GM21529 (cell line): ENCODE data around the gene CBLB.

ENCODE experiments used
- ATAC-seq: cut with Tn5 transposase; IDR thresholded peaks from one replicate; pipeline ENCODE4 v1.9.1; 2021; ENCODE audit not compliant: unreplicated experiment

CBLB gene

GRCh38 chr3:105868742-105869530, at the start of gene CBLB:
Gene CBLB (minus strand): TSS chr3:105869012. CDS start chr3:105867577, 1,435 bp downstream.
- ATAC-seq: peak; percentile 83

- ATAC-seq: no peak
Measured at GRCh38 chr3:105916767-105917166, 48.0 kb upstream of the CBLB start.

- no peak for ATAC-seq
Measured at GRCh38 chr3:105915524-105915923, 46.7 kb upstream of the CBLB start.

- no peak for ATAC-seq
Measured at GRCh38 chr3:105913616-105914015, 44.8 kb upstream of the CBLB start.

DNA sequence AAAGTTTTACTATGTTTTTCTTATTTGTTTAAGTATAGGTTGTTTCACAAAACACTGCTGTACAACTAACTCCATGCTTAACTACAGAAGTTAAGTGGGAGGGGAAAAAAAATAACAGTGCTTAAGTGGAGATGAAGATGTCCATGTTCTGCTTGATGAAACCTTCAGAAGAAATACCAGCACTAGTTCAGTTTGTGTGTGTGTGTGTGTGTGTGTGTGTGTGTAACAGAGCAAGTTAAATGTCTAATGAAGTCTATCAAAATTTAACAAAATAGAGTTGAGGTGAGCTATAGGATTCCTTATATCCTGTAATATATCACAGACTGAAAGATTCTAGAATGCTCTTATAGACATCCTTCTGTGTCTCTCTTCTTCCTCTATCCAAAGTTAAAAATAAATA, 44.1 kb upstream of the CBLB start:
- no peak for ATAC-seq

DNA sequence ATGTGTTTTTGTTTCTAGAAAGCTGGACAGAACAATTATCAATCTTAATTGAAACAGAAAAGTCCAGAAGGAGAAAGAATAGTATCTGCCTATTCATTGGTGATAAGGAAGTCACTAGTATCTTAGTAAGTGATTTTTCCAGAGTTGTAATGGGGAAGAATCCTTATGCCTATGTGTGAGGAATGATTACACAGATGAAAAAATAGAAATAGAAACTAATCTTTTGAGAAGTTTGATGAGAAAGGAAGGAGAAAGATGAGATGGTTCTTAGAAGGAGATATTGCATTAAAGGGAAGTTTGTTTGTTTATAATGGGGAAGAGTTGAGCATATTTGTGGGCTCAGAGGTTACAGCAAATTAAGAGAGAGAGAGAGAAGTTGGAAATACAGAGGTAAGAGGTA, 42.7 kb upstream of the CBLB start:
- ATAC-seq: no peak

DNA sequence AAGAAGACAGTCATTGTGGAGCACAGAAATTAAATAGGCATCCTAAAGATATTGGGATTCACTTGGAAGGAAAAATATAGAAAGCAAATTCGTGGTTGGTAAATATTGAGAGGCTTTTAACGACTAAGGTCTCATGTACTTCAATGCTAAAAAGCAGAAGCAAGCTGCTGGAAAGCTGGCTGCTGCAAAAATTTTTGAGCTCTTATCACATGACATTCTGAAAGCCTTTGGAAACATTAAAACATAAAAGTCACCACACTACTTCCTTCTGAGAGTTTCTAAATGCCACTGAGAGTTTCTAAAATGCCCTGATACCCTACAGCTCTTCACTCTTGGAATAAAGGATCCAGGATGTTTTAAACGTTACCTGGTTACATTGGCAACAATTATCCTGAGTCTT, 39.0 kb upstream of the CBLB start:
- ATAC-seq: no peak

DNA sequence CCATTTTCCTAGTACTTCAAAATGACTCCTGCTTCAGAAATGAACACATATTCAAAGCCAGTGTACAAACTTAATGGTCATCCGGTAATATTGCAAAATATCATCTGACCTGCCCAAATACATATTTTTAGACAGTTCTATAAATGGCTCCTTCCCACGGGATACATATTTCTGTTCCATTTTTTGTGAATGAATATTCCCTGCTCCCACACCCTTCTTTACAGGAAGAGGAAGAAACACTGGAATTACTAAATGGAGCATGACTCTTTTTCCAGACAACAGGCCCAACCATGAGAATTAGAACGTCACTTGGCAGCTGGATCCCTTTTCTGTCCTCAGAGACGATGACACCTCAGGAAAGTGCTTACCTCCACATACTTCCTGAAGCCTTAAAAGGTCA, 38.0 kb upstream of the CBLB start:
- ATAC-seq: no peak

GRCh38 chr3:105906345-105906744, 37.5 kb upstream of the CBLB start:
- no peak for ATAC-seq

DNA sequence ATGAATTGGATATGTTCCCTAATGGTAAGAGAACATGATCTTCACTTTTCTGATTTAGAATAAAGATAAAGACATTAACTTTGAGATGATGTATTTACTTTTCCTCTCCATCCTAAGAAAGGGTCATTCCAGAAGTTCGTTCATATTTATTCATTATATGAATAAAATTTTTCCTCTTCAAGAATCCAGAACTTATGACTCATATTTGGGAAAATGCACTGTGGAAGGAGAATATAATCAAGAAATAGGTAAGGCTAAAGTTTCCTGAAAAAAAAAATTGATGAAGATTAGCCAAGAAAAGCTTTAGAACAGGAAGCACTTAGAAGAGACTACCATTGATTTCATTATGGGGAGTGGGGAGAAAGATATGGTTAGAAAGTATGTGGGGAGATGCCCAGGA, 36.5 kb upstream of the CBLB start:
- ATAC-seq: no peak

GRCh38 chr3:105904678-105905284, 36.0 kb upstream of the CBLB start:
- no peak for ATAC-seq

- no peak for ATAC-seq
Measured at GRCh38 chr3:105904251-105904650, 35.4 kb upstream of the CBLB start.

GRCh38 chr3:105899516-105899915, 30.7 kb upstream of the CBLB start:
- no peak for ATAC-seq

DNA sequence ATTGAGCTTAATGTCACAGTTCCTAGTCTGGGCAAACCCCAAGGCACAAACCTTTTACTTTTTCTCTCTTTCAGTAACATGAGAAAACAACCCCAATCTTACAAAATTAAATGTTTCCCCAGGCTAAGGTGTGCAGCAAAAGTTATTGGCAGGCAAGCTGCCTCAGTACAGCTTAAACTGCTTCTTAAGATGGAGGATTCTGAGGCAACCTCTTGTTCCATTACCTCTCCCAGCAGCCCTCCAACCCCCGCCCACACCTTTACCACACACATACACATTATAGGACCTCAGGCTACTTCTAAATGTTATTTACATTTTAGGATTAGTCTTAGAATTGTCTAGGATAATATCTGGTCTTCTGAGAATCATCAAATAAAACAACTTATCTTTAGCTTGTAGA, 22.3 kb upstream of the CBLB start:
- no peak for ATAC-seq

DNA sequence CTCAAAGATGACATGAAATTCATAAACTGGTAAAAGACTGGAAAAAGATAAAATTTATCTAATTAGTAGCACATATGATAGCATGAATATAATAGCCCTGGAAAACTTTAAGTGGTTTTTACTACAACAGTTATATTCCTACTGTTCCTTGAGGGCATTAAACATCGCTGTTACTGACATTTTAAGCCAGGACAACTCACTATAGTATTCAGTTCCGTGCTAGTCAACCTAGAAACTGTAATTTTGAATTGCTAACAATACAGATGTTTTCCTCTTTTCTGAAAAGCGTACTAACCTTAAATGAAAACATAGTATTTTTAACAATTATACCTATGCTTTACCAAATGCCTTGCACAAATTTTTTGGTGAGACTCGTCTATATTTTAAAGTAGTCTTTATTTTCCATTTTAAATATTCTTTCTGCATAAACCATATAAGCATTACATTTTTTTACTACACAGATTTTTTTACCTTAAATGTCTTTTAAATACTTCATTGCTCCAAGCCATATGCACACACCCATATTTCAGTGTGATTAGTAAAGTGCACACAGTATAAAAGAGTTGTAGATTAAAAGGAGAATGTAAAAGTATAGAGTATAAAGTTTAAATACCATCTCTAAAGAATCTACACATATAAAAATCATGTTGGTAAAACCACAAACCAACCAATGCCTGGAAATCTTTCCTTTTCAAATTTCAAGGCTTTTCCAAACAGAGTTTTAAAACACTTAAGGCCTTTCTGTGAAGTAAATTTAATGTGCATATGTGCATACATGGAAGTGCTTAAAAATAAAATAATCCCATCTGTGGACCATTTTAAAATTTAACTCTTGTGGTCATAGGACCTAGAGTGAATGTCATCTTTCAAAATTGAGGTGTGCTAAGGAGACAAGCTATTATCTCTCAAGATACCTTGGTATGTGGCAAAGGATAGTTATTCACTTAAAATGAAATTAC, 20.1 kb upstream of the CBLB start:
- ATAC-seq: no peak

DNA sequence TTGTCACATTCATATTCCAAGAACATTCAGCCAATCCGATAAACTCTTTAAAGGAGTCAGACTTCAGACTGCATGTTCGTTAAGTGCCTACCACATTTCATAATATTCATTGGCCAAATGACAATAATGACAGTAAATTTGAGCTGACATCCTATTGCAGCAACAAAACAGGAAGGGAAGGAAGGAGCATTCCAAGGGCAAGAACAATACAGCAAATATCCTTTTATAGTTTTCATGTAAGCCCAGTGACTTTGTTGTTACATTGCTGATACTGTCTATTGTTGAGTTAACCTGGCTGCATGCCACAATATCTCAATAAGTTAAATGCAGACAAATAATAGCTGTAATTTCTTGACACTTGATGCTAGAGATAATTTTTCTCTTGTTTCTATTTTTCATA, 16.4 kb upstream of the CBLB start:
- ATAC-seq: no peak

- no peak for ATAC-seq
Measured at GRCh38 chr3:105883798-105884377, 15.1 kb upstream of the CBLB start.

DNA sequence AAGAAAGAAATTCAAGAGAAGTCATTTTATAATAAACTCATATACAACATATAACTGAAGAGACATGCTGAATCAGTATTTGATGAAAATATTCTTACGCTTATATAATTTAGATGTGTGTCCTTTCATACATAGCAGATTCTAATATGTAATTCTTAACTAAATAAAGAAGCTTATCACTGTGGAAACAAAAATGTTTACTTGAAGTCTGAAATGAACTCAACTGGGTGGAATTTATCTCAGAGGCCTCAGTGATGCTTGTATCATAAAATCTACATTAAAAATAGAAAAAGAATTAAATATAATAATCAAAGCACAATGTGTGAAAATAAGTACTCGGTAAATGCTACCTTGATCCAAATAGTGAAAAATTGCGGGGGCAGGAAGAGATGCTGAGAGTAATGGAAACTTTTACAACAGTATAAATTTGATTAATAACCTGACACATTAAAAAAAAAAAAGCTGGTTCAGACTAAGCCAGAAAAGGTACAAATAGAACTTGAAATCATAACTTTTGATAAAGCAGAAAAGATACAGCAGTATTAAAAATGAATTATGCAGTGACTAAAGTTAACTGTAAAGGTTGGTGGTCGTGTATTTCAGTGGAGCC, 12.0 kb upstream of the CBLB start:
- ATAC-seq: no peak

GRCh38 chr3:105878061-105878460, 9.2 kb upstream of the CBLB start:
- ATAC-seq: no peak

- no peak for ATAC-seq
Measured at GRCh38 chr3:105877336-105877910, 8.6 kb upstream of the CBLB start.
